ENCODE data around the gene XRCC2.

- TF ChIP-seq, protein P1, sequence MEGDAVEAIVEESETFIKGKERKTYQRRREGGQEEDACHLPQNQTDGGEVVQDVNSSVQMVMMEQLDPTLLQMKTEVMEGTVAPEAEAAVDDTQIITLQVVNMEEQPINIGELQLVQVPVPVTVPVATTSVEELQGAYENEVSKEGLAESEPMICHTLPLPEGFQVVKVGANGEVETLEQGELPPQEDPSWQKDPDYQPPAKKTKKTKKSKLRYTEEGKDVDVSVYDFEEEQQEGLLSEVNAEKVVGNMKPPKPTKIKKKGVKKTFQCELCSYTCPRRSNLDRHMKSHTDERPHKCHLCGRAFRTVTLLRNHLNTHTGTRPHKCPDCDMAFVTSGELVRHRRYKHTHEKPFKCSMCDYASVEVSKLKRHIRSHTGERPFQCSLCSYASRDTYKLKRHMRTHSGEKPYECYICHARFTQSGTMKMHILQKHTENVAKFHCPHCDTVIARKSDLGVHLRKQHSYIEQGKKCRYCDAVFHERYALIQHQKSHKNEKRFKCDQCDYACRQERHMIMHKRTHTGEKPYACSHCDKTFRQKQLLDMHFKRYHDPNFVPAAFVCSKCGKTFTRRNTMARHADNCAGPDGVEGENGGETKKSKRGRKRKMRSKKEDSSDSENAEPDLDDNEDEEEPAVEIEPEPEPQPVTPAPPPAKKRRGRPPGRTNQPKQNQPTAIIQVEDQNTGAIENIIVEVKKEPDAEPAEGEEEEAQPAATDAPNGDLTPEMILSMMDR (IDR thresholded peaks at IDR 0.05): no peak
- TF ChIP-seq POLR2A (IDR thresholded peaks at IDR 0.05) (no peak), POLR2AphosphoS5 (IDR thresholded peaks at IDR 0.05) (no peak)
These were observed 68.9 kb downstream of the XRCC2 start for GRCh38 chr7:152607007-152607406.

Measured in sigmoid colon (tissue), 4 donors.